HG03025 (cell line): Measurements from ENCODE around the gene ANKRD33.
"Not testable (repeated sequence)": the region's sequence is repeated elsewhere in the genome, so short reads cannot be mapped to it uniquely, and the experiment has no call there.

Source experiments
- ATAC-seq: cut with Tn5 transposase; IDR thresholded peaks from one replicate; pipeline ENCODE4 v1.9.1; 2021; ENCODE audit warnings: mild to moderate bottlenecking, moderate library complexity; ENCODE audit not compliant: unreplicated experiment, low FRiP score

Gene ANKRD33

GRCh38 chr12:51873251-51873994 is 14.5 kb upstream of the ANKRD33 start:
- no peak for ATAC-seq

GRCh38 chr12:51874000-51874399 is 13.9 kb upstream of the ANKRD33 start:
- no peak for ATAC-seq

DNA sequence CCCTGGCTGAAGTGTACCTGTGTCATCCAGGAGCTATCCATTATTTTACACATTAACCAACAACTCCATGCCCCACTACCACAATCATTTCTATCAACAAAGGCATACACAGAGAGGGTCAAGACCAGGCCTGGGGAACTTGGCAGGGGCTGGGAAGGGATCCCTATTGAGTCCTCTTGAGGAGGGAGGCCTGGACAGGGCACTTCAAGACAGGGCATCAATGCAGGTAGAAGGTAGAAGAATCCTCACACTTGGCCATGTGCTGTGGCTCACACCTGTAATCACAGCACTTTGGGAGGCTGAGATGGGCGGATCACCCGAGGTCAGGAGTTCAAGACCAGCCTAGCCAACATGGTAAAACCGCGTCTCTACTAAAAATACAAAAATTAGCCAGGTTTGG is 13.4 kb upstream of the ANKRD33 start:
- ATAC-seq: no peak

DNA sequence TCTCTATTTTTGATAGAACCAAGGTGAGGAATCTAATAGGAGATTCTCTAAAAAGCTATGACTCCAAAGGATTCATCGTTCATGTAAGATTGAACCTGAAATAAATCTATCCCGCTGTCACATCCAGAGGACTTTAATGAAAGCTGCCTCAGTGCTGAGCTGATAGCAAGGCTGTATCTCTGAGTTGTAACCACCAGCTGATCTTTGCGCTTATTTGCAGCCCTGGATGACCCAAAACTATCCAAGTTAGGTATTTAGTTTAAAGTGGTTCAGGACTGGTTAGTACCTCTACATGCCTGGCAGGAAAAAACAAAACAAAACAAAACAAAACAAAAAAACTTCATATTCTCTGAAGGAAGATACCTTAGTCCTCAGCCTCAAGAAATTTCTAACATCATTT is 8.8 kb upstream of the ANKRD33 start:
- ATAC-seq: no peak

DNA sequence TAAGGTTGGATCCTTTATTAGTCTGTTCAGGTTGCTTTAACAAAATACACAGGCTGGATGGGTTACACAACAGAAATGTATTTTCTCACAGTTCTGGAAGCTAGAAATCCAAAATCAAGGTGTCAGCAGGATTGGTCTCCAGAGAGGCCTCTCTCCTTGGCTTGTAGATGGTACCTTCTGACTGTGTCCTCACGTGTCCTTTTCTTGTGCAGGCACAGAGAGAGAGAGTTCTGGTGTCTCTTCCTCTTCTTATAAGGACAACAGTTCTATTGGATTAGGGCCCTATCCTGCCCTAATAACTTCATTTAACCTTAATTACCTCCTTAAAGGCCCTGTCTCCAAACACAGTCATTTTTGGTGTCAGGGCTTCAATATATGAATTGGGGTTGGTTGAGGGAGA is 4.6 kb upstream of the ANKRD33 start:
- no peak for ATAC-seq

DNA sequence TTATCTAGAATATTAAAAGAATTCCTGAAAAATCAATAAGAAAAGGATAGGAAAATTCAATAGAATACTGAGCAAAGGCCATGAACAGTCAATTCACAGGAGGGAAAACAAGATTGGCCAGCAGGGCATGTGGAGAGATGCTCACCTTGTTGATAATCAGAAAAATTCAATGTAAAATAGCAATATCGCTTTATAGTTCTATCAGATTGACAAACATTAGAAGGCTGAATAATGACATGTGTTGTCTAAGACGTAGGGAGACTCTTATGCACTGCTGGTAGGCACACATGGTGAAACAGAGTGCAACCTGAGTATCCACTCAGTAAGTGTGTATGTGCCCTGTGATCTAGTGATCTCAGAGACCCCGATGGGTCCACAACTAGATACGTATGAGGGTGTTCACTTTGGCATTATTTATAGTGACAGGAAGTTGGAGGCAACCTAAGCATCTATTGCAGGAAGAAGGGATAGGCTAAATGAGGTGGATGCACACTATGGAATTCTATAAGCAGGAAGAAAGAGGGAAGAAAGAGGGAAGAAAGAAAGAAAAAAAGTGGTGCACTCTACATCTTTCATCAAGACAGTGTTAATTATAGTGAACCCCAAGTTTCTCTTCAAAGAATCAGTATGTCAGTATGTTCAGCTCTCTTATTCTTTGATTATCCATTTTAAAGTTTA is 3.8 kb upstream of the ANKRD33 start:
- ATAC-seq: no peak

DNA sequence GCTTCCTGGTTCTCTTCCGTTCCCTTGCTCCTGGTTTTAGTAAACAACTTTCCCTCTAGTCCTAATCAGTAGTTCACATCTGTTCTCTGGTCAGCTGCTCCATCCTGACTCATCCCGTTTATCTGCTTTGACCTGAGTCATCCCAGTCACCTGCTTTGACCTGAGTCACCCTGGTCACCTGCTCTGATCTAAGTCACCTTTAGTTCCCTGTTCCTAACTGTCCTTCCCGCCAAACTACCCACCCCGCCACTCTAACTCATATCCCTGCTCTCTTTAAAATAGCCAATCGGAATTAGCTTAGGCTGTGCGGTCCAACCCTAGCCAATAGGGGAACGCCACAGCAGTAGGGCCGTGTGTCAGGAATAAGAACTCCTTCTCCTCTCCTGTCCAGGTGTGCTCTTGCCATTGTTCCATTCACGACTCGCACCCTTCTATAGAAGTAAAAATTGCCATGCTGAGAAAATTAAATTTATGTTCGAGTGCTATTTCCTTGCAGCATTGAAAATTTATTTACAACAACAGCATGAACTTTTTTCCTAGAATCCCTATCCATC is 3.1 kb upstream of the ANKRD33 start:
- no peak for ATAC-seq

DNA sequence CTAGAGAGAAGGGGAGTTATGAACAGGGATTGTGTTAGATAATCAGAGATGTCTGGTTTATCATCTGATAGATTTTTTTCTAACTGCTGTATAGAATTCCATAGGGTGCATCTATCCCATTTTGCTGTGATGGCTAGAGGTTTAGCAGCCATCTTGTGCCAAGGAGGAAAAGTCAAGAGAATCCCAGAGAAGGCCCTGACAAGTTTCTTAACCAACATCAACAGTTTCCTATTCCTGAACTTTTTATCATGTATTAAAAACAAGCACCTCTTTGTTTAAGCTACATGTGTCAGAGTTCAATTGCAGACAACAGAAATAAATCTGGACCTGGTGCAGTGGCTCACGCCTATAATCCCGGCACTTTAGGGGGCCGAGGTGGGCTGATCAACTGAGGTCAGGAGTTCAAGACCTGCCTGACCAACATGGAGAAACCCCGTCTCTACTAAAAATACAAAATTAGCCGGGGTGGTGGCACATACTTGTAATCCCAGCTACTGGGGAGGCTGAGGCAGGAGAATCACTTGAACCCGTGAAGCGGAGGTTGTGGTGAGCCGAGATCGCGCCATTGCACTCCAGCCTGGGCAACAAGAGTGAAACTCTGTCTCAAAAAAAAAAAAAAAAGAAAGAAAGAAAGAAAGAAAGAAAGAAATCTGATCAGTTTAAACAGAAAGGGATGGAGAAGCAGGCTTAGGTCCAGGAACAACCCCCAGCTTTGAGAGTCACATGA is 2.4 kb upstream of the ANKRD33 start:
- not testable (repeated sequence) for ATAC-seq

- ATAC-seq: no peak
Measured at GRCh38 chr12:51886021-51886710, 1.7 kb upstream of the ANKRD33 start.

GRCh38 chr12:51888316-51889215 is 663 bp downstream of the ANKRD33 start:
- ATAC-seq: no peak

GRCh38 chr12:51889216-51890132 is 1.6 kb downstream of the ANKRD33 start:
- no peak for ATAC-seq

DNA sequence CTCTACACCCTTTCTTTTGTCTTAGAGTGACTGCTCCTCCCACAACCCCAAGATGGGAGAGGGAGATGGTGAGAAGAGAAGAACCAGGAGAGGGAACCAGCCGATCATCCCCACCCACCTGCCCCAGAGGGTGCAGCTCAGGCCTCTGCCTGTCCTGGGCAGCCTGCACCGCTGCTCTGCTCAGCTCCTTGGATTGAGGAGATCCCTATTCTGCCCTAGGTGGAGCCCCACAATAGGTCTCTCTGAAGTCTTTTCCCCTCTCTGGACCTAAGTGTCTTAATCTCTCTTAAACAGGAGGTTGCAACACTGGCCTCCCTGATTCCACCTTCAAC is 2.2 kb downstream of the ANKRD33 start:
- no peak for ATAC-seq

DNA sequence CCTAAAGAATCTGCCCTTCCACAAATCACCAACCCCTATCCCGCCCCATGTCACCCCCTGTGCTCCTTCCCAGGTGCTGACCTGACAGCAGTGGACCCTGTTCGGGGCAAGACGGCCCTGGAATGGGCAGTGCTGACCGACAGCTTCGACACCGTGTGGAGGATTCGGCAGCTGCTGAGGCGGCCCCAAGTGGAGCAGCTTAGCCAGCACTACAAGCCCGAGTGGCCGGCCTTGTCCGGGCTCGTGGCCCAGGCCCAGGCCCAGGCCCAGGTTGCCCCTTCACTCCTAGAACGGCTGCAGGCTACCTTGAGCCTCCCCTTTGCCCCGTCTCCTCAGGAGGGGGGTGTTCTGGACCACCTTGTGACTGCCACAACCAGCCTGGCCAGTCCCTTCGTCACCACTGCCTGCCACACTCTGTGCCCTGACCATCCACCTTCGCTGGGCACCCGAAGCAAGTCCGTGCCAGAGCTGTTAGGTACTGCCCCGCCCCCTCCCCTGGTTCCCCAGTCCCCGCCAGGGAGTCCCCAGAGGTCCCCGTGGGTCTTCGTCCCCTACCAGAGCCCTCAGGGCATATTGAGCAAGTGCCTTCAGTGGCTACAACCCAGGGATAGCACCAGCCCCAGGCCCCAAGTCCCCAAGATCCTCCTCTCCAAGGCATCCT is 2.7 kb downstream of the ANKRD33 start:
- no peak for ATAC-seq

- no peak for ATAC-seq
Measured at GRCh38 chr12:51891843-51892242, 3.9 kb downstream of the ANKRD33 start.

GRCh38 chr12:51893786-51894185 is 5.9 kb downstream of the ANKRD33 start:
- ATAC-seq: no peak

GRCh38 chr12:51895378-51896135 is 7.7 kb downstream of the ANKRD33 start:
- ATAC-seq: no peak

GRCh38 chr12:51896236-51896635 is 8.3 kb downstream of the ANKRD33 start:
- no peak for ATAC-seq

DNA sequence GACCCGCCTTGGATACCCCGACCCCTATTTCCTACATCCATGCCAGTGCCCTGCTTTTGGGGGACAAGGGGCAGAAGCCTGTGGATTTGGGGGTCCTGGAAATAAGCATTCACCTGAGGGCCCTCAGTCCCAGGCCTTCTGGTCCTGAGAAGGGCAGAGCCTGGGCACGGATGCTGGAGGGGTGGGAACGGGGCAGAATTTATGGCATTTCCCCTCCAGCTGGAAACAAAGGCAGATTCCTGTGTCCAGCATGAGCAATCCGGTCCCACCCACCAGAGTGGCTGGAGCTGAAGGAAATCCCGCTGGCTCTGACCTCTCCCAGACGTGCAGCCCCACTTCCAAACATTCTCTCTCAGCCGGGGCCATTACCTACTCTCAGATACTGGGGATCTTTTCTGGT is 9.3 kb downstream of the ANKRD33 start:
- no peak for ATAC-seq
